K562 (cell line): ENCODE data around the gene ARF1.

Experiments
- FOXM1 ChIP-seq, 2 experiments: fragments of 450-650 bp in 1 of 2; sonication (generic) in 1 of 2; formaldehyde crosslinking in 1 of 2; IDR thresholded peaks; 2 replicates each; pipeline versions ENCODE4 v1.6.1 to v1.9.0; 2017 to 2022; ENCODE audit warnings: low read depth in 2 of 2, mild to moderate bottlenecking in 2 of 2, missing genetic modification reagents in 1 of 2, moderate library complexity in 1 of 2
- HDGF ChIP-seq: fragments of 450-650 bp; IDR thresholded peaks from 2 replicates; pipeline ENCODE4 v1.6.1; 2016

GRCh38 chr1:228142701-228143136, 60.2 kb downstream of the ARF1 start:
- TF ChIP-seq FOXM1 (IDR thresholded peaks at IDR 0.05; ENCODE audit: low read depth) (no peak), FOXM1 (CRISPR knock-in tag; IDR thresholded peaks at IDR 0.05; ENCODE audit: low read depth) (no peak), HDGF (no peak)
